22Rv1 (cell line): ENCODE measurements around the gene KCNG2.

ENCODE experiments used
- CTCF ChIP-seq: fragments of 450-650 bp; IDR thresholded peaks from 2 replicates; pipeline ENCODE4 v1.5.1; 2017; ENCODE audit warnings: mild to moderate bottlenecking
- ZFX ChIP-seq: fragments of 450-650 bp; IDR thresholded peaks from 2 replicates; pipeline ENCODE4 v1.6.1; 2017; ENCODE audit warnings: antibody characterized with exemption, borderline replicate concordance

GRCh38 chr18:79906706-79907105, 109.0 kb downstream of the KCNG2 start:
- TF ChIP-seq CTCF, result no peak
- TF ChIP-seq ZFX, result no peak
